HG02840 (cell line): Measurements from ENCODE around the gene SLC7A8.

Experiments used
- ATAC-seq: cut with Tn5 transposase; IDR thresholded peaks from one replicate; pipeline ENCODE4 v1.9.1; 2021; ENCODE audit warnings: mild to moderate bottlenecking, moderate library complexity, moderate number of reproducible peaks; ENCODE audit not compliant: unreplicated experiment, low FRiP score

Gene SLC7A8

DNA sequence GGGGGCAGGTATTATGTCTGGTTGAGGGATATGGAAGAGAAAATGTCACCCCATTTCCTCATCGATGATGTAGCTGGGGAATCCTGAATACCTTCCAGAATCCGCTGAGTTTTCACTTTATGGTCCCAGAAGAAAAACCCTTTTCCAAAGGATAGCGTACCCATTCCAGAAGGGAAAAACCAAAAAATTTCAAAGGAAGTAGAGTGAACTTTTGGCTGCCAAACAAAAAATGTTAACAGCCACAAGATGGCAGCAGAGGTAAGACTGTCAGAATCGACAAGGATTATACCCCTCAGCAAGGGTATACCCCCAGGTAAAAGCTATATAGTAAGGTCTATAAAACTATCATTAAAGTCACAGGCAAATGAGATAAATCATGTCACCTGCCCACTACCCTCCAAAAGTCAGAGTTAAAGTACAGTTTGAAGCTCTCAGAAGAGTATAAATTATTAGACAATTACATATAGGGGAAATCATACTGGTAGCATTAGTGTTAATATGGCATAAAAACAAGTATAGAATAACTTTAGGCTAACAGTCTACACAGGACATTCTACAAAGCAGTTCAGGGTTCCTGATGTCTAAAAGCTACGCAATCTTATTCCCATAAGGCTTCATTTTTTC is 106.6 kb downstream of the SLC7A8 start:
- no peak for ATAC-seq
